SIG-M5 (cell line): Measurements from ENCODE around the gene ATG2A.
"Not testable (repeated sequence)": the region's sequence is repeated elsewhere in the genome, so short reads cannot be mapped to it uniquely, and the experiment has no call there.

Source experiments
- DNase-seq: peaks from one replicate; lab custom pipeline; 2025; lab: John Stamatoyannopoulos, UW

The ATG2A gene

GRCh38 chr11:64854534-64855502 is 62.2 kb downstream of the ATG2A start:
- DNase-seq = no peak

- no peak for DNase-seq
These were observed 62.9 kb downstream of the ATG2A start for GRCh38 chr11:64854157-64854533.

- no peak for DNase-seq
These were observed 63.3 kb downstream of the ATG2A start for GRCh38 chr11:64853709-64854108.

- DNase-seq = no peak
These were observed 64.1 kb downstream of the ATG2A start for GRCh38 chr11:64852804-64853509.

GRCh38 chr11:64851831-64852351 is 65.1 kb downstream of the ATG2A start:
- no peak for DNase-seq

GRCh38 chr11:64850979-64851567 is 65.9 kb downstream of the ATG2A start:
- no peak for DNase-seq

- no peak for DNase-seq
These were observed 67.2 kb downstream of the ATG2A start for GRCh38 chr11:64849598-64850356.

- no peak for DNase-seq
These were observed 68.0 kb downstream of the ATG2A start for GRCh38 chr11:64848826-64849597.

GRCh38 chr11:64848214-64848825 is 68.7 kb downstream of the ATG2A start:
- no peak for DNase-seq

- no peak for DNase-seq
These were observed 69.9 kb downstream of the ATG2A start for GRCh38 chr11:64846998-64847666.

GRCh38 chr11:64845776-64846129 is 71.3 kb downstream of the ATG2A start:
- not testable (repeated sequence) for DNase-seq

- DNase-seq = no peak
These were observed 71.8 kb downstream of the ATG2A start for GRCh38 chr11:64845129-64845775.
